HepG2 (cell line): Measurements from ENCODE around the gene ZKSCAN2. TPM values are rescaled to one million over a fixed set of nuclear protein-coding genes. Genes with fewer than 3 reads are reported as not detected.
A peak's percentile ranks its signal among the peaks of the same experiment; 100 is the strongest.

Experiments
- AHR ChIP-seq: IDR thresholded peaks from 2 replicates; pipeline ENCODE4 v1.6.1; 2018; ENCODE audit warnings: missing genetic modification reagents, missing compliant biosample characterization
- ARID5B ChIP-seq: IDR thresholded peaks from 2 replicates; pipeline ENCODE4 v1.4.0; 2020; ENCODE audit warnings: mild to moderate bottlenecking, missing genetic modification reagents
- CBFB ChIP-seq: sonication (generic); formaldehyde crosslinking; IDR thresholded peaks from 2 replicates; pipeline ENCODE4 v1.4.0; 2020; ENCODE audit warnings: missing genetic modification reagents
- EED ChIP-seq: sonication (generic); formaldehyde crosslinking; IDR thresholded peaks from 2 replicates; pipeline ENCODE4 v1.5.0; 2020; ENCODE audit warnings: mild to moderate bottlenecking, missing genetic modification reagents
- HOXA5 ChIP-seq: sonication (generic); formaldehyde crosslinking; IDR thresholded peaks from 2 replicates; pipeline ENCODE4 v1.4.0; 2020; ENCODE audit warnings: missing genetic modification reagents
- MTA3 ChIP-seq: sonication (generic); formaldehyde crosslinking; IDR thresholded peaks from 2 replicates; pipeline ENCODE4 v1.4.0; 2020; ENCODE audit warnings: missing genetic modification reagents
- PRPF4 ChIP-seq: fragments of 200-400 bp; formaldehyde crosslinking; IDR thresholded peaks from 2 replicates; pipeline ENCODE4 v1.6.1; 2016; ENCODE audit warnings: low read length, low read depth; ENCODE audit not compliant: poor library complexity, severe bottlenecking
- RBAK ChIP-seq: sonication (generic); formaldehyde crosslinking; IDR thresholded peaks from 2 replicates; pipeline ENCODE4 v1.5.1; 2020; ENCODE audit warnings: mild to moderate bottlenecking, missing genetic modification reagents
- REXO4 ChIP-seq: sonication (generic); formaldehyde crosslinking; IDR thresholded peaks from 2 replicates; pipeline ENCODE4 v1.8.0; 2022; ENCODE audit warnings: missing genetic modification reagents, mild to moderate bottlenecking, borderline replicate concordance
- SOX13 ChIP-seq, 3 experiments: fragments of 450-650 bp in 1 of 3; sonication (generic) in 1 of 3; formaldehyde crosslinking in 1 of 3; IDR thresholded peaks in 2 of 3; conservative IDR thresholded peaks in 1 of 3; 2 replicates each; pipeline versions ENCODE4 v1.5.0 to v1.6.1; 2016 to 2020; ENCODE audit warnings: antibody characterized with exemption in 1 of 3, mild to moderate bottlenecking in 1 of 3, missing compliant biosample characterization in 1 of 3, missing genetic modification reagents in 1 of 3, moderate library complexity in 1 of 3
- TCF12 ChIP-seq, 2 experiments: fragments of 450-650 bp in 1 of 2; sonication (generic) in 1 of 2; formaldehyde crosslinking in 1 of 2; IDR thresholded peaks; 2 replicates each; pipeline versions ENCODE4 v1.6.1 to v1.8.0; 2017 to 2022; ENCODE audit warnings: antibody characterized with exemption in 1 of 2, mild to moderate bottlenecking in 1 of 2, missing genetic modification reagents in 1 of 2, moderate library complexity in 1 of 2
- TCF7L2 ChIP-seq: IDR thresholded peaks from 2 replicates; pipeline ENCODE4 v1.6.1; 2011; ENCODE audit warnings: mild to moderate bottlenecking, low read depth, low read length, moderate library complexity
- ZBTB42 ChIP-seq: sonication (generic); formaldehyde crosslinking; IDR thresholded peaks from 2 replicates; pipeline ENCODE4 v1.5.0; 2020; ENCODE audit warnings: mild to moderate bottlenecking, missing genetic modification reagents
- ZBTB44 ChIP-seq: sonication (generic); formaldehyde crosslinking; IDR thresholded peaks from 2 replicates; pipeline ENCODE4 v1.4.0; 2020; ENCODE audit warnings: missing genetic modification reagents
- ZNF138 ChIP-seq: sonication (generic); formaldehyde crosslinking; IDR thresholded peaks from 2 replicates; pipeline ENCODE4 v1.5.0; 2020; ENCODE audit warnings: mild to moderate bottlenecking, low read depth, missing genetic modification reagents
- ZNF546 ChIP-seq: sonication (generic); formaldehyde crosslinking; conservative IDR thresholded peaks from 2 replicates; pipeline ENCODE4 v1.8.1; 2023; ENCODE audit warnings: mild to moderate bottlenecking, missing genetic modification reagents
- ZNF746 ChIP-seq: sonication (generic); formaldehyde crosslinking; IDR thresholded peaks from 2 replicates; pipeline ENCODE4 v1.8.0; 2022; ENCODE audit warnings: mild to moderate bottlenecking, missing genetic modification reagents
- ZNF781 ChIP-seq: sonication (generic); formaldehyde crosslinking; IDR thresholded peaks from 2 replicates; pipeline ENCODE4 v1.5.1; 2020; ENCODE audit warnings: borderline replicate concordance, mild to moderate bottlenecking, missing genetic modification reagents; ENCODE audit errors: not compliant biosample characterization
- polyA plus RNA-seq, 8 experiments: library from polyadenylated mRNA; depleted of rRNA in 3 of 8; stranded (reverse) in 7 of 8; unstranded in 1 of 8; fragments of >200 nt; fragmentation: Illumina TruSeq in 4 of 8; extraction: Trizol in 4 of 8; gene quantifications; 2 replicates each; pipeline versions ENCODE4 v1.2.1 to v1.2.3, GENCODE V29; 2011 to 2016; ENCODE audit warnings: low read depth in 4 of 8, missing spikeins in 1 of 8, mixed read lengths in 1 of 8; ENCODE audit not compliant: insufficient read depth in 1 of 8
- total RNA-seq, 5 experiments: library from RNA; depleted of rRNA; stranded (reverse); fragments of >200 nt; fragmentation: Illumina TruSeq; extraction: Trizol; gene quantifications; 2 replicates each; pipeline ENCODE4 v1.2.3, GENCODE V29; 2016; ENCODE audit warnings: low read depth in 1 of 5
- TF ChIP-seq, protein P1 (sequence below): IDR thresholded peaks from 2 replicates; pipeline ENCODE4 v1.6.1; 2016; ENCODE audit warnings: missing genetic modification reagents, missing compliant biosample characterization
- TF ChIP-seq, protein P2 (sequence below): sonication (generic); formaldehyde crosslinking; IDR thresholded peaks from 2 replicates; pipeline ENCODE4 v1.8.0; 2022; ENCODE audit warnings: missing genetic modification reagents, low read depth, mild to moderate bottlenecking, borderline replicate concordance

ZKSCAN2 gene
- total and polyA plus RNA-seq, 2 of the 13 experiments (the other 11 are each of a cell fraction or from before 2014, with no cell fraction given) = 4.2 to 11.1 TPM

- TF ChIP-seq, protein P1, sequence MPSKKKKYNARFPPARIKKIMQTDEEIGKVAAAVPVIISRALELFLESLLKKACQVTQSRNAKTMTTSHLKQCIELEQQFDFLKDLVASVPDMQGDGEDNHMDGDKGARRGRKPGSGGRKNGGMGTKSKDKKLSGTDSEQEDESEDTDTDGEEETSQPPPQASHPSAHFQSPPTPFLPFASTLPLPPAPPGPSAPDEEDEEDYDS (CRISPR knock-in tag) = 0 out of 2 replicates have a peak, but pooled peaks have one; percentile 59
- TF ChIP-seq SOX13 (IDR thresholded peaks at IDR 0.05) = no peak
- TF ChIP-seq SOX13 (CRISPR knock-in tag; conservative IDR thresholded peaks at IDR 0.05 in 1 of 2, IDR thresholded peaks at IDR 0.05 in 1 of 2) = 0 out of 4 replicates have a peak, but pooled peaks of 1 of the 2 experiments have one; percentile 72
- no peak for TF ChIP-seq TCF12 (IDR thresholded peaks at IDR 0.05)
- peak; percentile 76; the same call in 1 of the 2 replicates for TF ChIP-seq TCF12 (CRISPR knock-in tag; IDR thresholded peaks at IDR 0.05)
- TF ChIP-seq ZNF781 (CRISPR knock-in tag) = no peak
- TF ChIP-seq ZNF546 (CRISPR knock-in tag) = peak; percentile 53; the same call in 1 of the 2 replicates
- TF ChIP-seq ZNF138 (CRISPR knock-in tag) = peak; percentile 86; the same call in 1 of the 2 replicates
- peak; percentile 53; the same call in 1 of the 2 replicates for TF ChIP-seq ARID5B (CRISPR knock-in tag)
- peak; percentile 60; the same call in 1 of the 2 replicates for TF ChIP-seq REXO4 (CRISPR knock-in tag)
- no peak for TF ChIP-seq MTA3 (CRISPR knock-in tag)
- no peak for TF ChIP-seq PRPF4
- peak; percentile 93; the same call in 1 of the 2 replicates for TF ChIP-seq AHR (CRISPR knock-in tag)
- no peak; the same call in 1 of the 2 replicates for TF ChIP-seq ZNF746 (CRISPR knock-in tag)
- TF ChIP-seq RBAK (CRISPR knock-in tag) = no peak
- peak; percentile 68; the same call in 1 of the 2 replicates for TF ChIP-seq CBFB (CRISPR knock-in tag)
- TF ChIP-seq ZBTB42 (CRISPR knock-in tag) = no peak
- TF ChIP-seq, protein P2, sequence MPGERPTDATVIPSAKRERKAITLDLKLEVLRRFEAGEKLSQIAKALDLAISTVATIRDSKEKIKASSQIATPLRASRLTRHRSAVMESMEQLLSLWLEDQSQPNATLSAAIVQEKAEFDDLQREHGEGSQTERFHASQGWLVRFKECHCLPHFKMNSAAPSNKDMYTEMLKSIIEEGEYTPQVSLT (CRISPR knock-in tag) = no peak
- TF ChIP-seq TCF7L2 = no peak
- no peak for TF ChIP-seq EED (CRISPR knock-in tag)
- no peak; the same call in 1 of the 2 replicates for TF ChIP-seq ZBTB44 (CRISPR knock-in tag)
- peak; percentile 42; the same call in 1 of the 2 replicates for TF ChIP-seq HOXA5 (CRISPR knock-in tag)
These were observed at the start of gene ZKSCAN2 (continued) for GRCh38 chr16:25257470-25257955.
